SU-DHL-6 (cell line): Measurements from ENCODE around the gene NOP56.

Experiments
- H2AFZ ChIP-seq: fragments of 200-600 bp; sonication (generic); 2 replicates; pipeline ENCODE4 v1.6.1; 2014; ENCODE audit warnings: low read depth, mild to moderate bottlenecking, moderate library complexity, mixed read lengths, antibody characterized with exemption, low read length; ENCODE audit not compliant: severe bottlenecking
- H3F3A ChIP-seq: fragments of 200-600 bp; shearing (Covaris generic); 2 replicates; pipeline ENCODE4 v1.6.0; 2016; ENCODE audit warnings: antibody characterized with exemption, mild to moderate bottlenecking; ENCODE audit not compliant: insufficient read depth
- H3K27ac ChIP-seq: fragments of 200-600 bp; sonication (generic); 2 replicates; pipeline ENCODE4 v1.5.1; 2016; ENCODE audit warnings: low read depth, mild to moderate bottlenecking, low read length, moderate library complexity, mixed read lengths
- H3K27me3 ChIP-seq: fragments of 200-600 bp; sonication (generic), shearing (Covaris generic); 2 replicates; pipeline ENCODE4 v1.6.0; 2014; ENCODE audit warnings: mild to moderate bottlenecking, low read length
- H3K36me3 ChIP-seq: fragments of 200-600 bp; sonication (generic); 2 replicates; pipeline ENCODE4 v1.6.1; 2014; ENCODE audit warnings: mild to moderate bottlenecking, low read length, mixed read lengths
- H3K4me2 ChIP-seq: fragments of 300-600, 200-600 bp; shearing (Covaris generic), sonication (generic); 2 replicates; pipeline ENCODE4 v1.6.0; 2014; ENCODE audit warnings: low read length, low read depth, mild to moderate bottlenecking; ENCODE audit not compliant: poor library complexity, severe bottlenecking
- H3K4me3 ChIP-seq: fragments of 200-600 bp; sonication (generic); 2 replicates; pipeline ENCODE4 v1.5.1; 2014; ENCODE audit warnings: antibody characterized with exemption, low read length, mild to moderate bottlenecking, mixed read lengths; ENCODE audit not compliant: insufficient read depth, poor library complexity, severe bottlenecking
- H3K79me2 ChIP-seq: fragments of 200-600 bp; sonication (generic); 2 replicates; pipeline ENCODE4 v1.6.1; 2014; ENCODE audit warnings: mild to moderate bottlenecking, low read length, moderate library complexity; ENCODE audit not compliant: insufficient read depth
- H3K9ac ChIP-seq: fragments of 200-600 bp; sonication (generic); 2 replicates; pipeline ENCODE4 v1.7.0; 2014; ENCODE audit warnings: mild to moderate bottlenecking, low read length
- H3K9me2 ChIP-seq: fragments of 200-600 bp; sonication (generic); replicated peaks from 2 replicates; pipeline ENCODE4 v1.6.1; 2014; ENCODE audit warnings: low read length; ENCODE audit not compliant: insufficient read depth
- H3K9me3 ChIP-seq: fragments of 200-600 bp; sonication (generic); 2 replicates; pipeline ENCODE4 v1.6.1; 2014; ENCODE audit warnings: low read length, mixed read lengths; ENCODE audit not compliant: insufficient read depth
- H4K20me1 ChIP-seq: fragments of 200-600 bp; sonication (generic); 2 replicates; pipeline ENCODE4 v1.6.1; 2014; ENCODE audit warnings: low read depth, mild to moderate bottlenecking, antibody characterized with exemption, low read length, moderate library complexity, mixed read lengths
- EZH2phosphoT487 ChIP-seq: fragments of 200-600 bp; sonication (generic), shearing (Covaris generic); conservative IDR thresholded peaks from 2 replicates; pipeline ENCODE4 v1.6.1; 2018; ENCODE audit warnings: mild to moderate bottlenecking, antibody characterized with exemption, low read length, moderate library complexity, mixed read lengths
- TF ChIP-seq, protein P1 (sequence below): fragments of 200-600 bp; sonication (generic); IDR thresholded peaks from one replicate; pipeline ENCODE4 v1.5.1; 2017; ENCODE audit warnings: antibody characterized with exemption, mild to moderate bottlenecking, low read length, moderate library complexity; ENCODE audit not compliant: insufficient read depth, poor library complexity, severe bottlenecking

Gene NOP56

DNA sequence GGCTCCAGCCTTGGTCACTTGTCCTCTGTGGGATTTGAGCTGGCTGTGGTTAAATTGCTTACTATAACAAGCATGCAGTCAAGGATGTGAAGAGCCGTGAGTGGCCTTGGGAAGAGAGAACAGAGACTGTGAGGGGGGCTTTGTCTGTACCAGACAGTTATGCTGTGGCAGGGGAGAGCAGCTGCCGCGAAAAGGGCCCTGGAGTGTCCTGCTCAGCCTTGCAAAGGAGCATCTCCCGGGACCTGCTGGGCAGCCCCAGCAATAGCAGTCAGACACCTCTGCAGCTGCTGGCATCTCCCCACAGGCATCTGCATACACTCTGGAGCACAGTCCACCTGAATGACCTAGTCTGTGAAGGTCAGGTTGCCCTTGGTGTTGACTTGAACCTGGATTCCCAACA lies 46.5 kb downstream of the NOP56 start:
- Histone ChIP-seq H3K4me2 (no peak overlapping the region), H3F3A (no peaks in the 10 kb centered on the region), H3K27ac (no peak overlapping the region), H2AFZ (no peak overlapping the region), H3K79me2 (no peaks in the 10 kb centered on the region), H3K27me3 (no peaks in the 10 kb centered on the region), H3K36me3 (no peaks in the 10 kb centered on the region), H3K4me3 (no peak overlapping the region), H3K9me2 (no peaks in the 10 kb centered on the region), H3K9ac (no peak overlapping the region), H3K9me3 (no peaks in the 10 kb centered on the region), H4K20me1 (no peaks in the 10 kb centered on the region)
- TF ChIP-seq, protein P1, sequence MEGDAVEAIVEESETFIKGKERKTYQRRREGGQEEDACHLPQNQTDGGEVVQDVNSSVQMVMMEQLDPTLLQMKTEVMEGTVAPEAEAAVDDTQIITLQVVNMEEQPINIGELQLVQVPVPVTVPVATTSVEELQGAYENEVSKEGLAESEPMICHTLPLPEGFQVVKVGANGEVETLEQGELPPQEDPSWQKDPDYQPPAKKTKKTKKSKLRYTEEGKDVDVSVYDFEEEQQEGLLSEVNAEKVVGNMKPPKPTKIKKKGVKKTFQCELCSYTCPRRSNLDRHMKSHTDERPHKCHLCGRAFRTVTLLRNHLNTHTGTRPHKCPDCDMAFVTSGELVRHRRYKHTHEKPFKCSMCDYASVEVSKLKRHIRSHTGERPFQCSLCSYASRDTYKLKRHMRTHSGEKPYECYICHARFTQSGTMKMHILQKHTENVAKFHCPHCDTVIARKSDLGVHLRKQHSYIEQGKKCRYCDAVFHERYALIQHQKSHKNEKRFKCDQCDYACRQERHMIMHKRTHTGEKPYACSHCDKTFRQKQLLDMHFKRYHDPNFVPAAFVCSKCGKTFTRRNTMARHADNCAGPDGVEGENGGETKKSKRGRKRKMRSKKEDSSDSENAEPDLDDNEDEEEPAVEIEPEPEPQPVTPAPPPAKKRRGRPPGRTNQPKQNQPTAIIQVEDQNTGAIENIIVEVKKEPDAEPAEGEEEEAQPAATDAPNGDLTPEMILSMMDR = no peak
- no peak for TF ChIP-seq EZH2phosphoT487

DNA sequence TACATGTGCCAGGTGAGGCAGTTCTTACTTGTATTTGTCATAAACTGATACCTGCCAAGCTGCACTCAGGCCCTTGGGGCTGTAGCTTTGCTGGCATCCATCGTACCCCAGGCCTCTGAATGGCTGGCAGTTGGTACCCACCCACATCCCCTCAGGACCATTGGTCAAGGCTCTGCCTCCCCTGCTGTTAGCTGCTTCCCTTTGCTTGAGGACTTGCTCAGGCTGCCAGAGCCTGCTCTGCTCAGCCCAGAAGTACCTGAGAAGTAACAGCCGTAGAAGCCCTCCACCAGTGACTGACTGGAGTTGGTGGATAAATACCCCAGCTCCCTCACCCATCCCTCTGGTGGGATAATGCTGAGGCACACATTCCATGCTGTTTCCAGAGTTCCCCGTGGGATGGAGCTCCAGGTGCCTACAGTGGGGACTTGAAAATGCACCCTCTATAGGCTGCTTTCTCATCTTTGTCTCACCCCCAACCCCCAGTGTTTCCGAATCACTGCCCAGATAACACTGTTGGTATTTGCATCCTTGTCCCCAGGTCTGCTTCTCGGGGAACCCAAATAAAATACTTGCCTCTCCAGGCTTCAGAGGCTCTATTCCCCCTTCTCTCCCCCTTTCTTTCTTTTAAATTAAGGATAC lies 47.5 kb downstream of the NOP56 start:
- Histone ChIP-seq H3K4me2 (no peak overlapping the region), H2AFZ (no peak overlapping the region)

DNA sequence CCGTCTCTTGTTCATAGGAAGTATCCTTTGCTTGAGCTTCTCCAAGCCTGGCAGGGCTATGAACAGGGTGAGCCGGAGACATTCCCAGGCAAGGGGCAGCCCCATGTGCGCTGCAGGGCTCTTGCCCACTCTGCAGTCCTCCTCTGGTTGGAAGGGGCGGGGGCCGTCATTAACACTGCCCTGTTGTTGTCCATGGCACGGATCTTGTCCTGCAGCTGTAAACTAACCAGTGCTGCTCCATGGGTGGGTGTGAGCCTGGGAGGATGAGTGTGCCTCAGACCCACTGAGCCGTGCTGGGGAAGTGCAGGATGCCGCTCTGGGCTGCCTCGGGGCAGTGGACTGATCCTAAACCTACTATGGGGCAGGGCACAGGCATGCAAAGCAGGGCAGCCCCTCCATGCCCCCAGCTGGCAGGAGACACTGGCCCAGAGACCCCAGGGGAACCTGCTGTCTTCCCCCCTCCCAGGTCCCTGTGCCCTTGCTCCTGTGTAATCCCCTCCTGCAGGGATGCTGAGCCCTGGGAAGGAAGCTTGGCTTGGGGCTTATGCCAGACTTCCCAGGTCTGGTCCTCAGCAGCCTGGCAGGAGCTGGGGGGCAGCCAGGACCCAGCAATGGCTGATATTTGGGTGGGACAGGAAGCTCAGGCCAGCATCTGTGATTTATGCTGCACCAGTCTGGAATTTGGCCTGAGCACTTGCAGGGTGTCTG lies 48.6 kb downstream of the NOP56 start:
- no peaks in the 10 kb centered on the region for H3K36me3 ChIP-seq
- no peaks in the 10 kb centered on the region for H3K79me2 ChIP-seq
- H3K9me2 ChIP-seq = no peaks in the 10 kb centered on the region
- no peak overlapping the region for H3K27ac ChIP-seq
- TF ChIP-seq EZH2phosphoT487 = no peak
- TF ChIP-seq, protein P1 = no peak
- no peak overlapping the region for H3K9ac ChIP-seq
- H3F3A ChIP-seq = no peaks in the 10 kb centered on the region
- no peak overlapping the region for H3K4me2 ChIP-seq
- no peak overlapping the region for H2AFZ ChIP-seq
- H3K9me3 ChIP-seq = no peaks in the 10 kb centered on the region
- no peaks in the 10 kb centered on the region for H4K20me1 ChIP-seq
- H3K27me3 ChIP-seq = no peaks in the 10 kb centered on the region
- H3K4me3 ChIP-seq = no peak overlapping the region

More for the DNA sequence above, 47.5 kb downstream of the NOP56 start:
- TF ChIP-seq, protein P1 = no peak
- TF ChIP-seq EZH2phosphoT487 = no peak
- no peaks in the 10 kb centered on the region for H3K27me3 ChIP-seq
- no peaks in the 10 kb centered on the region for H3K79me2 ChIP-seq
- no peaks in the 10 kb centered on the region for H3K9me2 ChIP-seq
- no peaks in the 10 kb centered on the region for H3K36me3 ChIP-seq
- H4K20me1 ChIP-seq = no peaks in the 10 kb centered on the region
- H3K9me3 ChIP-seq = no peaks in the 10 kb centered on the region
- no peaks in the 10 kb centered on the region for H3F3A ChIP-seq
- H3K27ac ChIP-seq = no peak overlapping the region
- no peak overlapping the region for H3K9ac ChIP-seq
- H3K4me3 ChIP-seq = no peak overlapping the region
